Thymus (tissue), 14 donors: ENCODE measurements around the gene SMCO3. TPM values are rescaled to one million over a fixed set of nuclear protein-coding genes. Genes with fewer than 3 reads are reported as not detected.
A peak's percentile ranks its signal among the peaks of the same experiment; 100 is the strongest.

Experiments used
- DNase-seq, 9 donors: peaks; one replicate each; pipeline ENCODE4 v3.0.0-alpha.2; 2013; ENCODE audit warnings: low spot score in 9 of 9, low read depth in 6 of 9, missing footprints in 1 of 9
- H3K27ac ChIP-seq, 2 donors: one replicate each; pipeline ENCODE4 v1.5.1; 2013; ENCODE audit warnings: control low read depth in 1 of 2, low read depth in 1 of 2, low read length in 1 of 2, mild to moderate bottlenecking in 1 of 2, moderate library complexity in 1 of 2
- H3K27me3 ChIP-seq, 2 donors: one replicate each; pipeline ENCODE4 v1.5.1; 2013; ENCODE audit warnings: low read length in 1 of 2; ENCODE audit not compliant: control insufficient read depth in 2 of 2, insufficient read depth in 1 of 2
- H3K36me3 ChIP-seq, 2 donors: one replicate each; pipeline ENCODE4 v1.5.1; 2013; ENCODE audit warnings: low read length in 1 of 2, mild to moderate bottlenecking in 1 of 2, moderate library complexity in 1 of 2; ENCODE audit not compliant: control insufficient read depth in 2 of 2, insufficient read depth in 2 of 2
- H3K4me1 ChIP-seq, 2 donors: one replicate each; pipeline ENCODE4 v1.5.1; 2013; ENCODE audit warnings: low read length in 2 of 2; ENCODE audit not compliant: control insufficient read depth in 2 of 2, insufficient read depth in 2 of 2
- H3K4me3 ChIP-seq, 2 donors: one replicate each; pipeline ENCODE4 v1.5.1; 2013; ENCODE audit warnings: low read length in 2 of 2, control low read depth in 1 of 2, mild to moderate bottlenecking in 1 of 2
- H3K9me3 ChIP-seq, 2 donors: one replicate each; pipeline ENCODE4 v1.5.1; 2013; ENCODE audit warnings: low read length in 1 of 2, mild to moderate bottlenecking in 1 of 2; ENCODE audit not compliant: control insufficient read depth in 2 of 2, insufficient read depth in 1 of 2
- WGBS: extraction: QIAGEN DNeasy Blood & Tissue Kit; methylation state at CpG from one replicate; pipeline ENCODE4 v1.1.7; 2013; 5-methylcytosine and 5-hydroxymethylcytosine counted together
- long read RNA-seq, 10 donors: transcript quantifications; one replicate each; lab custom pipeline, GENCODE V29; 2026
- polyA plus RNA-seq: library from polyadenylated mRNA; stranded (reverse); fragments of 200-250 nt; gene quantifications from one replicate; pipeline ENCODE4 v1.2.3, GENCODE V29; 2013
- total RNA-seq: library from RNA; stranded (reverse); fragments of 120-200 nt; gene quantifications from one replicate; pipeline ENCODE4 v1.2.4, GENCODE V29; 2013
- donor health status: healthy.

Gene SMCO3
- total RNA-seq (0.05 TPM), polyA plus RNA-seq (0.09 TPM)
- long read RNA-seq, donor 1 = 0 reads
- long read RNA-seq, donor 2 = 0 reads
- long read RNA-seq, donor 3, partial matches to known transcripts = 7 of 7 reads
- long read RNA-seq, donor 3, other reads (novel, unspliced or antisense) = 0 of 7 reads
- long read RNA-seq, donor 4 = 0 reads
- long read RNA-seq, donor 5 = 0 reads
- long read RNA-seq, donor 6 = 0 reads
- long read RNA-seq, donor 7 = 0 reads
- long read RNA-seq, donor 8 = 0 reads
- long read RNA-seq, donor 9 = 0 reads
- long read RNA-seq, donor 10 = 0 reads

GRCh38 chr12:14814014-14814413 lies at the start of gene SMCO3:
Gene SMCO3, minus strand, starts transcription at chr12:14814182. Its CDS starts 7,502 bp downstream, at chr12:14806680.
- Histone ChIP-seq H3K36me3 (no peaks in the 10 kb centered on the region), H3K27ac (no peak within 1 kb of the TSS), H3K4me3 (no peak within 1 kb of the TSS), H3K9me3 (no peaks in the 10 kb centered on the region), H3K27me3 (no peaks in the 10 kb centered on the region), H3K4me1 (no peaks in the 10 kb centered on the region)
- no peak for DNase-seq
- 99% methylated on average over 3 of the region's 3 CpGs for WGBS

- Histone ChIP-seq H3K27me3 (no peaks in the 10 kb centered on the region), H3K4me3 (no peak overlapping the region), H3K36me3 (no peaks in the 10 kb centered on the region), H3K4me1 (no peaks in the 10 kb centered on the region), H3K9me3 (no peaks in the 10 kb centered on the region), H3K27ac (no peak overlapping the region)
- no peak for DNase-seq
Measured at GRCh38 chr12:14860490-14860889, 46.5 kb upstream of the SMCO3 start.

- no peaks in the 10 kb centered on the region for H3K36me3 ChIP-seq
- H3K4me3 ChIP-seq = no peak overlapping the region
- H3K9me3 ChIP-seq = no peaks in the 10 kb centered on the region
- 94% methylated on average over 1 of the region's 1 CpG for WGBS
- no peak overlapping the region for H3K27ac ChIP-seq
- DNase-seq = no peak
- no peaks in the 10 kb centered on the region for H3K27me3 ChIP-seq
- H3K4me1 ChIP-seq = no peaks in the 10 kb centered on the region
Measured at GRCh38 chr12:14858513-14858912, 44.5 kb upstream of the SMCO3 start.

GRCh38 chr12:14854586-14855183 lies 40.7 kb upstream of the SMCO3 start:
- no peak overlapping the region for H3K4me3 ChIP-seq

GRCh38 chr12:14853961-14854360 lies 40.0 kb upstream of the SMCO3 start:
- WGBS = 93% methylated on average over 3 of the region's 3 CpGs
- Histone ChIP-seq H3K4me3 (no peak overlapping the region), H3K27ac (no peak overlapping the region), H3K27me3 (no peaks in the 10 kb centered on the region), H3K4me1 (no peaks in the 10 kb centered on the region), H3K36me3 (no peaks in the 10 kb centered on the region), H3K9me3 (no peaks in the 10 kb centered on the region)
- no peak for DNase-seq

More at GRCh38 chr12:14854586-14855183, 40.7 kb upstream of the SMCO3 start:
- WGBS = 92% methylated on average over 6 of the region's 6 CpGs
- Histone ChIP-seq H3K36me3 (no peaks in the 10 kb centered on the region), H3K9me3 (no peaks in the 10 kb centered on the region), H3K27me3 (no peaks in the 10 kb centered on the region), H3K4me1 (no peaks in the 10 kb centered on the region), H3K27ac (no peak overlapping the region)
- no peak for DNase-seq

- no peaks in the 10 kb centered on the region for H3K9me3 ChIP-seq
- no peaks in the 10 kb centered on the region for H3K27me3 ChIP-seq
- no peaks in the 10 kb centered on the region for H3K4me1 ChIP-seq
- no peak for DNase-seq
- H3K36me3 ChIP-seq = no peaks in the 10 kb centered on the region
- no peak overlapping the region for H3K27ac ChIP-seq
- no peak overlapping the region for H3K4me3 ChIP-seq
Measured at GRCh38 chr12:14852880-14853279, 38.9 kb upstream of the SMCO3 start.

GRCh38 chr12:14850929-14851663 lies 37.1 kb upstream of the SMCO3 start:
- H3K36me3 ChIP-seq = no peaks in the 10 kb centered on the region
- no peaks in the 10 kb centered on the region for H3K27me3 ChIP-seq
- H3K9me3 ChIP-seq = no peaks in the 10 kb centered on the region
- no peak overlapping the region for H3K4me3 ChIP-seq
- no peak overlapping the region for H3K27ac ChIP-seq
- WGBS = 100% methylated on average over 1 of the region's 1 CpG
- no peaks in the 10 kb centered on the region for H3K4me1 ChIP-seq
- peak in 1 of 9 donors; percentile 13 for DNase-seq

- no peaks in the 10 kb centered on the region for H3K27me3 ChIP-seq
- no peaks in the 10 kb centered on the region for H3K9me3 ChIP-seq
- no peak for DNase-seq
- H3K27ac ChIP-seq = no peak overlapping the region
- no peak overlapping the region for H3K4me3 ChIP-seq
- WGBS = 97% methylated on average over 2 of the region's 2 CpGs
- no peaks in the 10 kb centered on the region for H3K4me1 ChIP-seq
- H3K36me3 ChIP-seq = no peaks in the 10 kb centered on the region
Measured at GRCh38 chr12:14849661-14850060, 35.7 kb upstream of the SMCO3 start.

GRCh38 chr12:14846876-14847580 lies 33.0 kb upstream of the SMCO3 start:
- no peak for DNase-seq
- Histone ChIP-seq H3K27me3 (no peaks in the 10 kb centered on the region), H3K27ac (no peak overlapping the region), H3K9me3 (no peaks in the 10 kb centered on the region), H3K4me1 (no peaks in the 10 kb centered on the region), H3K36me3 (no peaks in the 10 kb centered on the region), H3K4me3 (no peak overlapping the region)
- 95% methylated on average over 4 of the region's 4 CpGs for WGBS
